Gastroesophageal sphincter (tissue), 4 donors: ENCODE results near the gene SESTD1. TPM values are rescaled to one million over a fixed set of nuclear protein-coding genes. Genes with fewer than 3 reads are reported as not detected.

Experiments used
- ATAC-seq: fragments of 150-250 bp; one replicate; pipeline ENCODE4 v1.9.1; 2016; ENCODE audit warnings: mild to moderate bottlenecking, moderate library complexity
- H3K27ac ChIP-seq, 4 donors: fragments of 200-600 bp; sonication (generic) in 3 of 4; 1 replicate in 3 of 4; 2 replicates in 1 of 4; pipeline ENCODE4 v1.5.1; 2016 to 2019
- H3K27me3 ChIP-seq: fragments of 200-600 bp; sonication (generic); one replicate; pipeline ENCODE4 v1.5.1; 2019
- H3K36me3 ChIP-seq, 2 donors: fragments of 200-600 bp; sonication (generic); one replicate each; pipeline ENCODE4 v1.5.1; 2019; ENCODE audit warnings: control low read depth in 1 of 2
- H3K4me1 ChIP-seq, 3 donors: fragments of 200-600 bp; sonication (generic); 1 replicate in 2 of 3; 2 replicates in 1 of 3; pipeline ENCODE4 v1.5.1; 2016 to 2019; ENCODE audit warnings: control low read depth in 2 of 3
- H3K4me3 ChIP-seq, 2 donors: fragments of 200-600 bp; sonication (generic); one replicate each; pipeline ENCODE4 v1.5.1; 2019; ENCODE audit warnings: mild to moderate bottlenecking in 1 of 2, moderate library complexity in 1 of 2
- H3K9me3 ChIP-seq, 3 donors: fragments of 200-600 bp; sonication (generic); one replicate each; pipeline ENCODE4 v1.5.1; 2017 to 2019; ENCODE audit warnings: control low read depth in 2 of 3
- CTCF ChIP-seq, 4 experiments: fragments of 200-600 bp in 2 of 4; fragments of 450-650 bp in 2 of 4; sonication (generic) in 1 of 4; IDR thresholded peaks; one replicate each; pipeline ENCODE4 v1.5.1; 2017 to 2019; ENCODE audit warnings: antibody characterized with exemption in 4 of 4, mild to moderate bottlenecking in 2 of 4, moderate library complexity in 2 of 4
- EP300 ChIP-seq: sonication (generic); formaldehyde crosslinking; IDR thresholded peaks from one replicate; pipeline ENCODE4 v1.6.1; 2017; ENCODE audit warnings: antibody characterized with exemption, mild to moderate bottlenecking
- POLR2A ChIP-seq, 2 donors: fragments of 450-650 bp; IDR thresholded peaks; one replicate each; pipeline ENCODE4 v1.6.1; 2017; ENCODE audit warnings: antibody characterized with exemption in 2 of 2, mild to moderate bottlenecking in 2 of 2, moderate library complexity in 1 of 2
- POLR2AphosphoS5 ChIP-seq: sonication (generic); formaldehyde crosslinking; IDR thresholded peaks from one replicate; pipeline ENCODE4 v1.6.1; 2017; ENCODE audit warnings: antibody characterized with exemption
- WGBS, 2 donors: methylation state at CpG; one replicate each; pipeline ENCODE4 v1.1.5; 2018; ENCODE audit warnings: low coverage in 1 of 2; 5-methylcytosine and 5-hydroxymethylcytosine counted together
- total RNA-seq, 4 donors: library from RNA; depleted of rRNA; stranded (reverse); fragments of >200 nt; gene quantifications; one replicate each; pipeline ENCODE4 v1.1.0, GENCODE V29; 2016

SESTD1 gene
- total RNA-seq, 4 donors from 2014 or later = 47.9 to 103 (median 68.5) TPM

- 64 to 72% methylated on average over 4 to 5 of the region's 5 CpGs for WGBS, 2 donors
- TF ChIP-seq EP300 (no peak), CTCF (IDR thresholded peaks at IDR 0.05) (no peak), POLR2A (IDR thresholded peaks at IDR 0.05) (no peak), POLR2AphosphoS5 (no peak)
- Histone ChIP-seq H3K36me3 (no peaks in the 10 kb centered on the region), H3K4me3 (no peak overlapping the region), H3K9me3 (no peaks in the 10 kb centered on the region), H3K27ac (no peak overlapping the region), H3K27me3 (no peaks in the 10 kb centered on the region), H3K4me1 (peaks cover 0 to 45% (median 9%) of the 10 kb centered on the region in 3 donors)
- no peak for ATAC-seq
Measured at GRCh38 chr2:179233083-179233490, 31.5 kb downstream of the SESTD1 start.

GRCh38 chr2:179226961-179227259 lies 37.7 kb downstream of the SESTD1 start:
- no peak overlapping the region for H3K4me3 ChIP-seq
- H3K27me3 ChIP-seq = no peaks in the 10 kb centered on the region
- H3K36me3 ChIP-seq = no peaks in the 10 kb centered on the region
- H3K4me1 ChIP-seq = peaks cover 0 to 50% (median 5%) of the 10 kb centered on the region in 3 donors
- TF ChIP-seq EP300 (no peak), POLR2AphosphoS5 (no peak), CTCF (IDR thresholded peaks at IDR 0.05) (no peak), POLR2A (IDR thresholded peaks at IDR 0.05) (no peak)
- H3K9me3 ChIP-seq = no peaks in the 10 kb centered on the region
- no peak for ATAC-seq
- H3K27ac ChIP-seq = no peak overlapping the region

GRCh38 chr2:179226203-179226960 lies 38.2 kb downstream of the SESTD1 start:
- 73 to 75% methylated on average over 6 of the region's 6 CpGs for WGBS, 2 donors
- no peaks in the 10 kb centered on the region for H3K36me3 ChIP-seq
- H3K27ac ChIP-seq = no peak overlapping the region
- no peak for TF ChIP-seq POLR2A (IDR thresholded peaks at IDR 0.05)
- no peak for TF ChIP-seq EP300
- TF ChIP-seq CTCF (IDR thresholded peaks at IDR 0.05) = no peak
- no peaks in the 10 kb centered on the region for H3K9me3 ChIP-seq
- ATAC-seq = no peak
- peaks cover 0 to 48% (median 6%) of the 10 kb centered on the region in 3 donors for H3K4me1 ChIP-seq
- no peak overlapping the region for H3K4me3 ChIP-seq
- no peaks in the 10 kb centered on the region for H3K27me3 ChIP-seq

- H3K27me3 ChIP-seq = no peaks in the 10 kb centered on the region
- no peak overlapping the region for H3K27ac ChIP-seq
- peaks cover 0 to 61% (median 6%) of the 10 kb centered on the region in 3 donors for H3K4me1 ChIP-seq
- H3K36me3 ChIP-seq = no peaks in the 10 kb centered on the region
- no peak for TF ChIP-seq CTCF (IDR thresholded peaks at IDR 0.05)
- no peak for TF ChIP-seq POLR2A (IDR thresholded peaks at IDR 0.05)
- TF ChIP-seq POLR2AphosphoS5 = no peak
- no peak for TF ChIP-seq EP300
- 50 to 54% methylated on average over 2 of the region's 2 CpGs for WGBS, 2 donors
- no peak for ATAC-seq
- no peaks in the 10 kb centered on the region for H3K9me3 ChIP-seq
- H3K4me3 ChIP-seq = no peak overlapping the region
Measured at GRCh38 chr2:179224361-179224760, 40.3 kb downstream of the SESTD1 start.

GRCh38 chr2:179222076-179222475 lies 42.6 kb downstream of the SESTD1 start:
- H3K27me3 ChIP-seq = no peaks in the 10 kb centered on the region
- ATAC-seq = no peak
- WGBS, 2 donors = 61 to 77% methylated on average over 2 of the region's 2 CpGs
- H3K4me3 ChIP-seq = no peak overlapping the region
- peaks cover 0 to 67% (median 8%) of the 10 kb centered on the region in 3 donors for H3K4me1 ChIP-seq
- no peak overlapping the region for H3K27ac ChIP-seq
- TF ChIP-seq CTCF (IDR thresholded peaks at IDR 0.05) (no peak), POLR2AphosphoS5 (no peak), EP300 (no peak), POLR2A (IDR thresholded peaks at IDR 0.05) (no peak)
- H3K9me3 ChIP-seq = no peaks in the 10 kb centered on the region
- no peaks in the 10 kb centered on the region for H3K36me3 ChIP-seq
